ENCODE measurements around the gene AOAH.

DNA sequence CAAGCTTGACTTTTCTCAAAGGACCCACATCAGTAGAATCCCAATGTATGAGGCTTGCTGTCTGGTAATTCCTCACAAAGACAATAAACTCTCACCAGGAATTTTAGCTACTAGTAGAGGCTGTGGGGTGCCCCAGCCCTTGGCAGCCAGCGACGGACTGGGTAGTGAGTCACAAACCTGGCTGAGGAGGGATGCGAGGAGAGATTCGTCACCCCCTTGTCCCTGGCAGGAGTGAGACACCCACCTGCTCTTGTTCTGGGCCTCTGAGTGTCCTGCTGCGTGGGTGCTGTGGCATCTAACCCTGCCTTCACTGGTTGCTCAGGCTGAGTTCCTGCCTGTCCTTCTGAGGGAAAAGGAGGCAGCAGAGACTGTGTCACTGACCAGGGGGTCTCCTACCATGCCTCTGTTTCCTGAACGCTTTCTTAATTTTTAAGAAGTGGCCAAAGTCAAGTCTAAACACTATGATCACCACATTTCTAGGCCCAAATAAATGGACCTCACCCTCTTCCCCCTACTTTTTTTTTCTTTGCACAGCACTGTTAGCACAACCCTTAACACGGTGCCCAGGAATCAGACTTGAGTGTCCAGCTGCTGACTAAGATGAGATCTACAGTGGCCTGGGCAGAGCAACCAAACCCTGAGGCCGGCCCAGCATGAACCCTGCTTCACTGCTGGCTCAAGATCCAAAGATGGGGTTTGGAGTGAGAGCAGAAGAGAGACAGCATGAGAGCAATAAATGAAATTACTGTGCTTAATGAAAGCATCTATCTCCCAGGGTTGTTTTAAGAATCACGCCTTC is 188.2 kb downstream of the AOAH start:
- TF ChIP-seq, protein P1, sequence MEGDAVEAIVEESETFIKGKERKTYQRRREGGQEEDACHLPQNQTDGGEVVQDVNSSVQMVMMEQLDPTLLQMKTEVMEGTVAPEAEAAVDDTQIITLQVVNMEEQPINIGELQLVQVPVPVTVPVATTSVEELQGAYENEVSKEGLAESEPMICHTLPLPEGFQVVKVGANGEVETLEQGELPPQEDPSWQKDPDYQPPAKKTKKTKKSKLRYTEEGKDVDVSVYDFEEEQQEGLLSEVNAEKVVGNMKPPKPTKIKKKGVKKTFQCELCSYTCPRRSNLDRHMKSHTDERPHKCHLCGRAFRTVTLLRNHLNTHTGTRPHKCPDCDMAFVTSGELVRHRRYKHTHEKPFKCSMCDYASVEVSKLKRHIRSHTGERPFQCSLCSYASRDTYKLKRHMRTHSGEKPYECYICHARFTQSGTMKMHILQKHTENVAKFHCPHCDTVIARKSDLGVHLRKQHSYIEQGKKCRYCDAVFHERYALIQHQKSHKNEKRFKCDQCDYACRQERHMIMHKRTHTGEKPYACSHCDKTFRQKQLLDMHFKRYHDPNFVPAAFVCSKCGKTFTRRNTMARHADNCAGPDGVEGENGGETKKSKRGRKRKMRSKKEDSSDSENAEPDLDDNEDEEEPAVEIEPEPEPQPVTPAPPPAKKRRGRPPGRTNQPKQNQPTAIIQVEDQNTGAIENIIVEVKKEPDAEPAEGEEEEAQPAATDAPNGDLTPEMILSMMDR (IDR thresholded peaks at IDR 0.05 in 4 of 5, conservative IDR thresholded peaks at IDR 0.05 in 1 of 5), result no peak
- no peak for TF ChIP-seq POLR2A (IDR thresholded peaks at IDR 0.05)
